Activated naive CD4-positive, alpha-beta T cell treated with anti-CD3 and anti-CD28 coated beads for 36 hours (primary cell): Measurements from ENCODE around the gene C6. TPM values are rescaled to one million over a fixed set of nuclear protein-coding genes. Genes with fewer than 3 reads are reported as not detected.
"Not testable (repeated sequence)": the region's sequence is repeated elsewhere in the genome, so short reads cannot be mapped to it uniquely, and the experiment has no call there.

Experiments used
- CTCF ChIA-PET: fragments of 350-600 bp; sonication (Branson Sonifier 250); formaldehyde crosslinking; loops from one replicate; lab custom pipeline; 2021; ENCODE audit warnings: antibody characterized with exemption; lab: Charles Lee
- DNase-seq: peaks from one replicate; pipeline ENCODE4 v3.0.0-alpha.2; 2020
- H3K27ac Mint-ChIP-seq: one replicate; pipeline ENCODE4 v1.8.0; 2021; ENCODE audit warnings: mild to moderate bottlenecking, mixed read lengths
- H3K27me3 Mint-ChIP-seq: one replicate; pipeline ENCODE4 v1.8.0; 2021; ENCODE audit warnings: low read depth, mixed read lengths
- H3K36me3 Mint-ChIP-seq: one replicate; pipeline ENCODE4 v1.8.0; 2021; ENCODE audit warnings: low read depth, mixed read lengths
- H3K4me1 Mint-ChIP-seq: one replicate; pipeline ENCODE4 v1.8.0; 2021; ENCODE audit warnings: low read depth, mixed read lengths
- H3K4me3 Mint-ChIP-seq: one replicate; pipeline ENCODE4 v1.8.0; 2021; ENCODE audit warnings: mild to moderate bottlenecking, moderate library complexity, mixed read lengths
- H3K9me3 Mint-ChIP-seq: one replicate; pipeline ENCODE4 v1.8.0; 2021; ENCODE audit warnings: mixed read lengths
- intact Hi-C: fragments of 100-400 bp; cut with micrococcal nuclease; formaldehyde crosslinking; loops from one replicate; pipeline ENCODE4 v1.15.1; 2023
- total RNA-seq, 2 experiments: library from RNA; stranded (reverse); gene quantifications; one replicate each; pipeline ENCODE4 v1.2.3, GENCODE V29; 2021

The C6 gene
- total RNA-seq, 2 experiments from 2014 or later, result not detected

GRCh38 chr5:41194339-41194738 is 19.0 kb downstream of the C6 start:
- no peaks in the 10 kb centered on the region for H3K4me1 Mint-ChIP-seq
- H3K27ac Mint-ChIP-seq, result no peak overlapping the region
- no peak for DNase-seq
- H3K4me3 Mint-ChIP-seq, result no peak overlapping the region
- H3K27me3 Mint-ChIP-seq, result no peaks in the 10 kb centered on the region
- H3K36me3 Mint-ChIP-seq, result no peaks in the 10 kb centered on the region
- intact Hi-C loops, result no loop called here
- CTCF ChIA-PET, result no interaction called here
- H3K9me3 Mint-ChIP-seq, result peaks cover 2% of the 10 kb centered on the region

GRCh38 chr5:41193456-41194205 is 19.7 kb downstream of the C6 start:
- Mint-ChIP-seq H3K27ac (no peak overlapping the region), H3K36me3 (no peaks in the 10 kb centered on the region), H3K4me1 (no peaks in the 10 kb centered on the region), H3K4me3 (no peak overlapping the region), H3K9me3 (peaks cover 2% of the 10 kb centered on the region), H3K27me3 (no peaks in the 10 kb centered on the region)
- DNase-seq, result no peak
- CTCF ChIA-PET, result no interaction called here
- intact Hi-C loops, result no loop called here

GRCh38 chr5:41191249-41191648 is 22.1 kb downstream of the C6 start:
- no peak overlapping the region for H3K4me3 Mint-ChIP-seq
- peaks cover 2% of the 10 kb centered on the region for H3K9me3 Mint-ChIP-seq
- no peaks in the 10 kb centered on the region for H3K27me3 Mint-ChIP-seq
- H3K27ac Mint-ChIP-seq, result no peak overlapping the region
- no peaks in the 10 kb centered on the region for H3K36me3 Mint-ChIP-seq
- intact Hi-C loops, result no loop called here
- H3K4me1 Mint-ChIP-seq, result no peaks in the 10 kb centered on the region
- CTCF ChIA-PET, result no interaction called here
- DNase-seq, result no peak

GRCh38 chr5:41186143-41186542 is 27.2 kb downstream of the C6 start:
- no peak overlapping the region for H3K4me3 Mint-ChIP-seq
- H3K27me3 Mint-ChIP-seq, result no peaks in the 10 kb centered on the region
- intact Hi-C loops, result no loop called here
- peaks cover 2% of the 10 kb centered on the region for H3K9me3 Mint-ChIP-seq
- DNase-seq, result no peak
- H3K36me3 Mint-ChIP-seq, result no peaks in the 10 kb centered on the region
- H3K4me1 Mint-ChIP-seq, result no peaks in the 10 kb centered on the region
- CTCF ChIA-PET, result no interaction called here
- H3K27ac Mint-ChIP-seq, result no peak overlapping the region

- H3K27ac Mint-ChIP-seq, intact Hi-C loops, H3K9me3 Mint-ChIP-seq, H3K4me3 Mint-ChIP-seq, H3K4me1 Mint-ChIP-seq, DNase-seq, H3K36me3 Mint-ChIP-seq, H3K27me3 Mint-ChIP-seq, CTCF ChIA-PET: not testable (repeated sequence)
Measured at GRCh38 chr5:41183331-41183730, 30.0 kb downstream of the C6 start.

GRCh38 chr5:41182666-41183065 is 30.7 kb downstream of the C6 start:
- no peaks in the 10 kb centered on the region for H3K36me3 Mint-ChIP-seq
- H3K4me3 Mint-ChIP-seq, result no peak overlapping the region
- H3K27ac Mint-ChIP-seq, result no peak overlapping the region
- intact Hi-C loops, result no loop called here
- no peaks in the 10 kb centered on the region for H3K27me3 Mint-ChIP-seq
- H3K9me3 Mint-ChIP-seq, result no peaks in the 10 kb centered on the region
- no peak for DNase-seq
- H3K4me1 Mint-ChIP-seq, result no peaks in the 10 kb centered on the region
- CTCF ChIA-PET, result no interaction called here

- CTCF ChIA-PET, result no interaction called here
- intact Hi-C loops, result no loop called here
- H3K36me3 Mint-ChIP-seq, result no peaks in the 10 kb centered on the region
- no peak for DNase-seq
- H3K27me3 Mint-ChIP-seq, result no peaks in the 10 kb centered on the region
- H3K4me1 Mint-ChIP-seq, result no peaks in the 10 kb centered on the region
- H3K27ac Mint-ChIP-seq, result no peak overlapping the region
- H3K4me3 Mint-ChIP-seq, result no peak overlapping the region
- H3K9me3 Mint-ChIP-seq, result no peaks in the 10 kb centered on the region
Measured at GRCh38 chr5:41181691-41182564, 31.4 kb downstream of the C6 start.

GRCh38 chr5:41176952-41177351 is 36.4 kb downstream of the C6 start:
- Mint-ChIP-seq H3K36me3 (no peaks in the 10 kb centered on the region), H3K9me3 (no peaks in the 10 kb centered on the region), H3K27ac (no peak overlapping the region), H3K4me1 (no peaks in the 10 kb centered on the region), H3K27me3 (no peaks in the 10 kb centered on the region), H3K4me3 (no peak overlapping the region)
- intact Hi-C loops, result no loop called here
- DNase-seq, result no peak
- CTCF ChIA-PET, result no interaction called here

- intact Hi-C loops, result no loop called here
- no peaks in the 10 kb centered on the region for H3K36me3 Mint-ChIP-seq
- no peak overlapping the region for H3K27ac Mint-ChIP-seq
- no peak for DNase-seq
- H3K4me3 Mint-ChIP-seq, result no peak overlapping the region
- CTCF ChIA-PET, result no interaction called here
- no peaks in the 10 kb centered on the region for H3K9me3 Mint-ChIP-seq
- no peaks in the 10 kb centered on the region for H3K4me1 Mint-ChIP-seq
- H3K27me3 Mint-ChIP-seq, result no peaks in the 10 kb centered on the region
Measured at GRCh38 chr5:41172012-41172411, 41.3 kb downstream of the C6 start.

GRCh38 chr5:41161271-41161670 is 52.1 kb downstream of the C6 start:
- intact Hi-C loops, result no loop called here
- H3K27ac Mint-ChIP-seq, result no peak overlapping the region
- no peak for DNase-seq
- CTCF ChIA-PET, result no interaction called here
- H3K4me1 Mint-ChIP-seq, result no peaks in the 10 kb centered on the region
- H3K27me3 Mint-ChIP-seq, result no peaks in the 10 kb centered on the region
- H3K4me3 Mint-ChIP-seq, result no peak overlapping the region
- H3K9me3 Mint-ChIP-seq, result no peaks in the 10 kb centered on the region
- H3K36me3 Mint-ChIP-seq, result no peaks in the 10 kb centered on the region

- Mint-ChIP-seq H3K4me3 (no peak overlapping the region), H3K9me3 (no peaks in the 10 kb centered on the region), H3K36me3 (no peaks in the 10 kb centered on the region), H3K4me1 (no peaks in the 10 kb centered on the region), H3K27me3 (no peaks in the 10 kb centered on the region), H3K27ac (no peak overlapping the region)
- CTCF ChIA-PET, result no interaction called here
- DNase-seq, result no peak
- intact Hi-C loops, result no loop called here
Measured at GRCh38 chr5:41157272-41157894, 55.9 kb downstream of the C6 start.

GRCh38 chr5:41156739-41157138 is 56.6 kb downstream of the C6 start:
- no peak overlapping the region for H3K27ac Mint-ChIP-seq
- DNase-seq, result no peak
- intact Hi-C loops, result no loop called here
- H3K27me3 Mint-ChIP-seq, result no peaks in the 10 kb centered on the region
- H3K4me3 Mint-ChIP-seq, result no peak overlapping the region
- H3K4me1 Mint-ChIP-seq, result no peaks in the 10 kb centered on the region
- H3K9me3 Mint-ChIP-seq, result no peaks in the 10 kb centered on the region
- CTCF ChIA-PET, result no interaction called here
- H3K36me3 Mint-ChIP-seq, result no peaks in the 10 kb centered on the region
